Activated CD4-positive, alpha-beta T cell treated with anti-CD3 and anti-CD28 coated beads, Interleukin-2, amount 50 U/mL, for 4 hours (primary cell): Measurements from ENCODE around the gene TPSG1.

Experiments
- DNase-seq, 2 experiments: peaks; one replicate each; pipeline ENCODE4 v3.0.0-alpha.2; 2020

The TPSG1 gene

DNA sequence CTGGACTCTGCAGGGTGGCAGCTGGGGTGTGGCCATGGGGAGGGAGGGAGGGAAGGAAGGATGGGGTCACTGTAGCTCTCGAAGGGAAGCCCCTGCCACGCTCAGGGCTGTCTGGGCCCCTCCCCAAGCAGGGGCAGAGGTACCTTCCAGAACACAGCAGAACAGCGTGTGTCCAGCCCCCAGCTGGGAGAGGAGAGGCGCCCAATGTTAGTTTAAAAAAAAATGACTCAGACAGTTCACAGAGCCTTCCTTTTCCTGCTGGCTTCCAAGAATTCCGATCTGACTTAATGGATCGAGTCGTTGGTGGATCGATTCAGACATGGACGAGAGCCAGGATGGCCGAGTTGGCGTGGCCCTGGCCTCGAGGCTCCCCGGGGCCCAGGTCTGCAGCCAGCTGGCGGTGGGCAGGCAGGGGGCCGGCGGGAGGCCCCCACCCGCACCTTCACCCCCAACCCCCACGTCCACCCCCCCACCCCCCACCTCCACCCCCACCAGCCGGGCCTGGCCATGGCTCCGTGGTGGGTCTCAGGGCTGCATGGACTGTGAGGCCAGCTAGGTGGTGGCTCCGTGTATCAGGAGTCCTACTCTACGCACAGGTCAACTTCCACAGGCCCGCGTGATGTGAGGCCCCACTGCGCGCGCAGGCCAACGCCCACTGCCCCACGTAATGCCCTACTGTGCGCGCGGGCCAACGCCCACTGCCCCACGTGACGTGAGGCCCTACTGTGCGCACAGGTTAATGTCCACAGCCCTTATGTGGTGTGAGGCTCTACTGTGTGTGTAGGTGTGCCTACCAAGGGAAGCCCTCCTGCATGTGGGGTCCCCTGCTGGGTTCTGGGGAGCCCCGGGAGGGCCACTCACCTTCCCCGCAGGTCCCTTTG is 50.4 kb downstream of the TPSG1 start:
- DNase-seq: no peak

GRCh38 chr16:1173788-1174451 is 51.1 kb downstream of the TPSG1 start:
- DNase-seq: no peak

DNA sequence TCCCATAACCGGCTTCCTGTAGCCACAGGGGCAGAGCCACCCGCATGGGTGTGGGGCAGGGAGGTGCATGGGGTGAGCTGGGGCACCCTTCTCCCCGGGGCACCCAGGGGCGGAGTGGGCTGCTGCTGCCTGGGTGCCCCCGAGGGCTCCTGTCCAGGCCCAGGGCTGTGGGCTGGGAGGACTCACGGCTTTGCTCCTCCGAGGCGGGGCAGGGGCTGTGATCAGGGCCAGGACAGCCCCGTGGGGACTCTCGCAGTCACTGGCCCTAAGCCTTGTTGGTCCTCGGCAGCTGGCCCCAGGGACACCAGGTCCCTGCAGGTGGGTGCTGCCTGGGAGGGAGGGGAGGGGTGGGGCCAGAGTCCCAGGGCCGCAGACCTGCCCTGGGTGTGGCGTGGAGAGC is 52.4 kb downstream of the TPSG1 start:
- DNase-seq: no peak

GRCh38 chr16:1171854-1172428 is 53.1 kb downstream of the TPSG1 start:
- no peak for DNase-seq
